ENCODE data around the gene STAT1. TPM values are rescaled to one million over a fixed set of nuclear protein-coding genes. Genes with fewer than 3 reads are reported as not detected.

Gene STAT1
- total RNA-seq, 1 experiment from 2014 or later = 143 TPM

DNA sequence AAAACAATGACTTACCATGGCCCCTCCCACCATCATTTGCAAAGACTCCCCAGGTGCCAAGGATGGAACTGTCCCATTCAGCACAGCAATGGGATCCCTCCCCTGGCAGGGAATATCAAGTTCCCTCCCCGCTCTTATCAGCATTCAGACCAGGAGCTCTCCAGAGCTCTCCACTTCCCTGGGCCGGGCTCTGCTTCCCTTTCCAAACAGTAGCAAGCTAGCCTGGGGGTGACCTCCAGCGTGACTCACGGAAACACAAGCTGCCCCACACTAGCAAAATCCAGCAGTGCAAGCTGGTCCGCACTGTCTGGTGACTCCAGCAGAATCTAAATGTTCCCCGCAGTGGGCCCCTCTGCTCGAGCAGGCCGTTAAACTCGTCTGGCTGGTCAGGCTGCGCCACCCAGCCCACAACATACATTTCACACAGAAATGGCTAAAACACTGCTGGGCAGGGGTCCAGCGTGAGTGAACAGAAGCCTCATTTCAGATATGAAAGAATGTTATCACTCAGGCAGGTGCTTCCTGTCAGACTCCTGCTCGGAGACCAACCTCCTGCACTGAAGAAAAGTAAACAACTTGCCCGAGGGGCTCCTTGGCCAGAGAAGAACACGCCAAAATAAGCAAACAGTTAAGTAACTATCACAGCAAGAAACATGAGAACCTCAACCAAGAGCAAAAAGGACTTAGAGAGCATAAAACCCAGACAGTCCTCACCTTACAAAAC, 33.9 kb downstream of the STAT1 start:
- Histone ChIP-seq H3K9me3 (no peaks in the 10 kb centered on the region), H3K27me3 (no peaks in the 10 kb centered on the region), H3K4me3 (no peak overlapping the region), H3K36me3 (peaks cover 98% of the 10 kb centered on the region)
- no peak for DNase-seq

DNA sequence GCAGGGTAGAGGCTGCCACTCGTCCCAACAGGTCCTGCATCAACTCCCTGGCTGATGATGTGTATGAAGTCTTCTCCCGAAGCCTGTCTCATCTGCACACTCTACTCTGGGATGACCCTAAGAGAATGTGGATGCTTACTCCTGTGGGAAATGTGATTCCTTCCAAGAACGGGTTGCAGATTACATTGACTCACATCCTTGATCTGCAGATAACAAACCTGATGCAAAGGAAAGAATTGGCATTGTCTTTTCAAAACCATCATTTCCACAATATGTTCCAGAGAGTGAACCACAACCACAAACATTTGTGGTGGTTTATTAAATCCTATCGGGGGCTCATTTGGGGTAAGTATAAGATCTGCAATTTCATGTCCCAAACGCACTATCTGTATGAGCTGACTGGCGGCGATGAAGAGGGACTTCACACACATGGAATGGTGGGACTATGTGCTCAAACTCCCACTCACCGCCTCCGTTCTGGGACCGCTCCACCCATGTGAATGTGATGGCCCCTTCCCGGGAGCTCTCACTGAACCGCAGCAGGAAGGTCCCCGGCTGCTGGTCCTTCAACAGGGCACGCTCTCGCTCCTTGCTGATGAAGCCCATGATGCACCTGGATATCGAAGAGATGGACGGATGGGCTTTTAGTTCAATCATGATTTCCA, 35.5 kb downstream of the STAT1 start:
- DNase-seq = no peak
- Histone ChIP-seq H3K36me3 (peaks cover 100% of the 10 kb centered on the region), H3K27me3 (no peaks in the 10 kb centered on the region), H3K9me3 (no peaks in the 10 kb centered on the region), H3K4me3 (no peak overlapping the region)

DNA sequence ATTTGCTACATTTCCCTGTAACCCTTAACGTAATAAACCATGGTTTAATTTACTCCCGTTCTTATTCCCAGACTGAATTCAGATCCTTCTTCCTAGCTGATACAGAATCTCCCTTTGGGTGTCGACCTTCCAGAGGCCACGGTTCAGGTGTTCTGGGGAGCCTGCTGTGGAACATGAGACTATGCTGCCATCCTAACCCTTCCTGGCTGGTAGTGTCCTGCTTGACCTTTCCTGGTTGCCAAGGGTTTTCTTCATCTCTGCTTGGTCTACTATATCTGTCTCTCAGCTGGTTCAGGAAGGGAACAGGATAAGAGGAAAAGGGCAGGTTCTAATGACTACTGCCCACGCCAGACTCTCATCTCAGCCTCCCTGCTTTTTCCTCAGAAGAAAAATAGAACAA, 36.5 kb downstream of the STAT1 start:
- Histone ChIP-seq H3K36me3 (peaks cover 98% of the 10 kb centered on the region), H3K9me3 (no peaks in the 10 kb centered on the region), H3K4me3 (no peak overlapping the region), H3K27me3 (no peaks in the 10 kb centered on the region)
- DNase-seq = no peak

DNA sequence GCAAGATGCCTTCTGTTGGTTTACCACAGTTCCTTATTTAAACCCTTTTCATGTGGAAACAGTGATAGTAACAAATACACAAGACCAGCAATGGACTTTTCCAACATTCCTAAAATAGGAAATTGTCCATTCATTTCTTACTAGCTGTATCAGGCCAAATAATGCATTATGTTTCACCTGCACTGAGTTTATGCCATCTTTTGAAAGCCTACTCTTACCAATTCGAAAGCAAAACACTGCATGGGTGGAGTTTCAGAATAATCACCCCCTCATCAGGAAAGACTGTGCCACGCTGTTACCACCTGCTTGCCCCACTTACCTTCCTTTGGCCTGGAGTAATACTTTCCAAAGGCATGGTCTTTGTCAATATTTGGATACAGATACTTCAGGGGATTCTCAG, 37.5 kb downstream of the STAT1 start:
- H3K36me3 ChIP-seq = peaks cover 98% of the 10 kb centered on the region

GRCh38 chr2:190974629-190975361, 39.2 kb downstream of the STAT1 start:
- Histone ChIP-seq H3K4me3 (no peak overlapping the region), H3K36me3 (peaks cover 98% of the 10 kb centered on the region), H3K9me3 (no peaks in the 10 kb centered on the region), H3K27me3 (no peaks in the 10 kb centered on the region)
- no peak for DNase-seq

More for the DNA sequence above, 37.5 kb downstream of the STAT1 start:
- H3K4me3 ChIP-seq = no peak overlapping the region
- H3K9me3 ChIP-seq = no peaks in the 10 kb centered on the region
- no peak for DNase-seq
- no peaks in the 10 kb centered on the region for H3K27me3 ChIP-seq

DNA sequence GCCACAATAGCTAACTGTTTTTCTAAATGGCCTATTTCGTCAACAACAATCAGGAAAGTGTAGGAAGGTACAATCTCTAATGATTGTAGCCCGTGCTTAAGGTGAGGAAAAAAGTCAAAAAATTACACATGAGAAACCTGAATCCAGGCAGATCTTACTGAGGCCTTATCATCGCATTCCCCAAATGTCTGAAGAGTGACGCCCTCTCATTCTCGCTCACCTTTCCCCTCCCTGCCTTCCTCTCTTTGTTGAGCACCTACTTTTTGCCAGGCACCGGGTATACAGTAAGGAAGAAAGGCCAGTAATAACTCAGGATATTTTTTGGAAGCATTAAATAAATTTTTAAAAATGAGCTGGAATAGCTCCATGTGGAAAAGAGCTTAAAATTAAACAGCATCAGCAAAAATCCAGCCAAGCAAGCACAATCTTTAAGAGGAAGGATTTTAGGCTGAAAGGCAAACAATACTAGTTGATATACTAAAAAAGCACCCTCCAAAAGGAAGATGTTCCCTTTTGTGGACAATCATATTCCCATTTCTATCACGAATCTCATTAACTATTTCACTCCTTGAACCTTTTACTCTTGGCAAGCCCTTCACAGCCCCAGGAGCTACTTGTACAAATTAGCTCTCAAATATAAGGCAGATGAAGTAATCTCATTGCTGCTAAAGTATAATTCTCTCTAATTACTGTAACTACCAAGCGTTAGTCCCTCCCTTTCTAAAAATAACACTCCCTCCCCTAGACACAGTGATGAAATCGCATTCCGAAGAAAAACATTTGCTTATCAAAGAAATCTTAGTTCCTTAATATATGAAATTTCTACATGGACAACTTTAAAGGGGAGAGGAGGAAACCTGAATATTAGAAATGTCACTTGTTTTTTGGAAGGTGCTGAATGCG, 40.0 kb downstream of the STAT1 start:
- Histone ChIP-seq H3K36me3 (peaks cover 98% of the 10 kb centered on the region), H3K9me3 (no peaks in the 10 kb centered on the region), H3K4me3 (no peak overlapping the region), H3K27me3 (no peaks in the 10 kb centered on the region)
- no peak for DNase-seq

GRCh38 chr2:190973262-190973661, 40.7 kb downstream of the STAT1 start:
- no peak for DNase-seq
- Histone ChIP-seq H3K4me3 (no peak overlapping the region), H3K36me3 (peaks cover 98% of the 10 kb centered on the region), H3K9me3 (no peaks in the 10 kb centered on the region), H3K27me3 (no peaks in the 10 kb centered on the region)

DNA sequence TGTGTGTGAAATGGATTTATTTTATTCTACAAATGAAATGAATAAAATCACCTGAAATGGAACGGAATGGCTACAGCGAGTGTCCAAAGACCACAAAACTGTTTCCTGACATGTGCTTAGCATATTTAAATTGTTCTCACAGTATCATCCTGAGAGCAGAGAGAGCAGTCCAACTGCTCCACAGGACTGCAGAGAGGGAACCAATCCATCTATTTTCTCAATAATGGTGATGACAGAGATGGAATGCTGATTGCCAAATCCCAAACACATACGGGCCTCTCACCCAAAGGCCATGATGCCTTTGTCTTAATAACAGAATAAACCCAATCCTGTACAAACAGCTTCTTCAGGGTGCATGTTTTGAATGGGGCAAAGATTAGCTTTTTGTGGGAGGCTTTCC, 41.1 kb downstream of the STAT1 start:
- no peak for DNase-seq
- no peaks in the 10 kb centered on the region for H3K27me3 ChIP-seq
- no peaks in the 10 kb centered on the region for H3K9me3 ChIP-seq
- peaks cover 98% of the 10 kb centered on the region for H3K36me3 ChIP-seq
- no peak overlapping the region for H3K4me3 ChIP-seq

DNA sequence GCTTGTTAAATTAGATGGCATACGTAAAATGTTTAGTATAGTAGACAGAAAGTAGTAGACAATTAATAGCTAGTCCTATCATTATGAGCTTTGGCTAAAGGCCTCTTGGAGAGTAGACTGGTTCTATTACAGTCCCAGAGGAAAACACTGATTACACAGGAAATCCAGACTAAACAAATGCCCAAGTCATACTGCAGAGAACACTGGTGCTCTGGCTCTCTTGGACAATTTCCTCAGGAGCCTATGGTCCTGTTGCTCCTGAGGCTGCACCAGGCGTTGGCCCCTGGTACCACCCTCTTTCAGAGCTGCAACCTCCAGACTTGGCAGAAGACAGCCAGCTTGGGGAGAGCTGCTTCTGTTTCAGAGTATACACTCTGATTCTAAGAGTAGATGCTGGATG, 41.8 kb downstream of the STAT1 start:
- Histone ChIP-seq H3K9me3 (no peaks in the 10 kb centered on the region), H3K27me3 (no peaks in the 10 kb centered on the region), H3K4me3 (no peak overlapping the region), H3K36me3 (peaks cover 98% of the 10 kb centered on the region)
- DNase-seq = no peak

DNA sequence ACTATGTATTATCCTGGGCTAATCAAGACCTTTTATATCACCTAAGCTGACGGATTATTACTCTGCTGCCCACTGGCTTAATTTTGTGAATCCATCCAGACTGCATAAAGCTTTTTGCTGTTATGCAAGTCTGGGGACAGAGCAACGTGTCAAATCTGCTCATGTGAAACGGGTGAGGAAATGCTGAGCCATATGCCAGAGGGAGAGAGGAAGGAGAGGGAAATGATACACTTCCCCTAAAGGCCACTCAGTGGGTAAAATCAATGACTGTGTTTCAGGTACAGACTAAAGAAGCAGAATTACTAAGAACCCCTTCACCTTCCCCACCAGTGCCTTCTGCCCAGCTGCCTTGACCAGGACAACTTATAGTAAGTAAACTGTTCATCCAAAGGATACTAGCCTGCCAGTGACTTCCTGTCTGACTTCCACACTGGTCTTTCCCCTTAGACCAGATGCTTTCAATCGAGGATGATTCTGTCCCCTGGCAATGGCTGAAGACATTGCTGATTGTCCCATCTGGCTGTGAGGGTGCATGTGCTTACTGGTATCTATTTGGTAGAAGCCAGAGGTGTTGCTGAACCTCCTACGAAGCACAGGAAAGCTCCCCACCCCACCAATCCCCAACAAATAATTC, 43.0 kb downstream of the STAT1 start:
- H3K27me3 ChIP-seq = no peaks in the 10 kb centered on the region
- H3K9me3 ChIP-seq = no peaks in the 10 kb centered on the region
- no peak overlapping the region for H3K4me3 ChIP-seq
- DNase-seq = no peak
- H3K36me3 ChIP-seq = peaks cover 98% of the 10 kb centered on the region

GRCh38 chr2:190970160-190970559, 43.8 kb downstream of the STAT1 start:
- no peak for DNase-seq
- Histone ChIP-seq H3K27me3 (no peaks in the 10 kb centered on the region), H3K36me3 (peaks cover 97% of the 10 kb centered on the region), H3K9me3 (no peaks in the 10 kb centered on the region), H3K4me3 (no peak overlapping the region)

GRCh38 chr2:190968522-190968921, 45.4 kb downstream of the STAT1 start:
- no peaks in the 10 kb centered on the region for H3K9me3 ChIP-seq
- peaks cover 96% of the 10 kb centered on the region for H3K36me3 ChIP-seq
- H3K4me3 ChIP-seq = no peak overlapping the region
- DNase-seq = no peak
- no peaks in the 10 kb centered on the region for H3K27me3 ChIP-seq

DNA sequence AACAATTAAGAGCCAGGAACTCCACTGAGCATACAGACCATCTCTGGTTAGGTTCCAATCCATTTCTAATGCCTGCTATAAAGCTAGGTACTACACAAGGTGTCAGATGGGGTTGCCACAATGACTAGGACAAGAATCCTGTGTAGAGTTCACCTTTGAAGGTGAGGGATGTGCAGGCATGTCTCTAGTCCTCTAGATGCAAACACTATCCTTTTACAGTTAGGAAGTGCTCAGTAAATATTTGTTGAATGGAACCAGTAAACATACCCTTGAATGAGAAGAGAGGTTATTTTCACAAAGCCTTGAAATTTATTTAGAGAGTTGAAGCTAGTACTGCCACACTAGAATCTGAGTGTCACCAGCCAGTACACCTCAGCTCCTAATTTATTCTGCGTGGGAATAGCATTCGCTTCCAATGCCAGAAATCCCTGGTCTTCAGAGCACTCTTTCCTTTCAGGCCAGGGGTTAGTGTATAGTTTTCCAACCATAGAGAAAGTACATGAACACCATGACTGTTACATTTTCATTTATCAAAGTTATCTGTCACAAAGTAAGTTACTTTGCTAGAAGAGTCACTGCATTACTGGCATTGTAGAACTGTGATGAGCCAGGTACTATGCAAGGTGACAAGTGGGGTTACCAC, 48.3 kb downstream of the STAT1 start:
- Histone ChIP-seq H3K27me3 (no peaks in the 10 kb centered on the region), H3K9me3 (no peaks in the 10 kb centered on the region), H3K4me3 (no peak overlapping the region), H3K36me3 (peaks cover 95% of the 10 kb centered on the region)
- no peak for DNase-seq

DNA sequence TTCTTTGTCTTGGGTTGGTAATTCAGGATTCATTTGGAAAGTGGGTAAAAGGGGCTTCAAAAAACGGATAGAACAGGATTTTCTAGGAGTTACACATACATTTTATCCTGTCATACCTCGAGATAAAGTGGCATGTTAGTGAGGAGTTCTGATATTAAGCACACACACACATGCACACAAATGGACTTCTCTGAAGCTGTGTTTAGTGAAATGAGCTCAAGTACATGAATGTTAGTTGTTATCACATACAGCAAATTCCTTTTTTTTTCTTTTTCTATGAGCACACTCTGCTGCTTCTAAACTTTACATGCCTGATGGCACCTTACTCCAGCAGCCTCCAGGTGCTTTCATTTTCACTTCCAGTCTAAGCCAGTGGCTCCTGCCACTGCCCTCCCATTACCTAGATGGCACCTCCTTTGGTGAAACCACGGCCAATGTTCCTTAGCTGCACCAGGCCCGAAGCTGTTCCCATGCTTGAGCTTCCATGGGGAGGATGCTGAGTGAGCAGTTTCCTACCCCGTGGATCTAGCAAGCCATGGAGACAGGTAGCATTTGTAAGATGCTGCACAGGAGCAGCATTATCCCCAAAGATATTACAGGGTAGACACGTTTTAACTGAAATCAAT, 49.7 kb downstream of the STAT1 start:
- Histone ChIP-seq H3K36me3 (peaks cover 83% of the 10 kb centered on the region), H3K27me3 (no peaks in the 10 kb centered on the region), H3K4me3 (no peak overlapping the region), H3K9me3 (no peaks in the 10 kb centered on the region)
- no peak for DNase-seq

DNA sequence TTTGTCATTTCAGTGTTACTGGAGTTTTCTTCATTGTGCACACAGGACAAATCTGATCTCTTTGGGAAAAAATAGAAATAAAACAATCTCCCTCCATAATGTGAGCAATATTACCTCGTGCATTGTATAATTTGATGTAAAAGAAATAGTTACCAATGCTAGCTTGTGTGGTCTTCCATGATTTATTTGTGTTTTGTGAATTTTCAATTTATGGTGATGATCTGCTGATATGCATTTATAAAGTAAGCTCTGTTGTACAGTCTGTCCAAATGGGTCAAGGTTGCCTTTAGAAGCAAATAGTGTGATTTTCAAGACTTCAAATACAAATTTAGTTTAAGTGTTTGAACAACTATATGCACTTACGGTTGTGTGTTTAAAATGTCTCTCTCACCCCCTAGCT, 50.9 kb downstream of the STAT1 start:
- DNase-seq = no peak
- Histone ChIP-seq H3K9me3 (no peaks in the 10 kb centered on the region), H3K27me3 (no peaks in the 10 kb centered on the region), H3K36me3 (peaks cover 71% of the 10 kb centered on the region), H3K4me3 (no peak overlapping the region)

All from MG63 (cell line).